NOMO-1 treated with DMSO at 0.1 percent for 48 hours (cell line): Measurements from ENCODE around the gene CD300LG.
"Not testable (repeated sequence)": the region's sequence is repeated elsewhere in the genome, so short reads cannot be mapped to it uniquely, and the experiment has no call there.

Experiments used
- DNase-seq: peaks from one replicate; lab custom pipeline; 2025; ENCODE audit not compliant: unreplicated experiment; lab: John Stamatoyannopoulos, UW

Gene CD300LG

GRCh38 chr17:43852571-43852970 lies 5.6 kb downstream of the CD300LG start:
- no peak for DNase-seq

- no peak for DNase-seq
Measured at GRCh38 chr17:43853546-43853945, 6.6 kb downstream of the CD300LG start.

- no peak for DNase-seq
Measured at GRCh38 chr17:43854498-43854897, 7.5 kb downstream of the CD300LG start.

- no peak for DNase-seq
Measured at GRCh38 chr17:43855061-43855460, 8.1 kb downstream of the CD300LG start.

- no peak for DNase-seq
Measured at GRCh38 chr17:43856141-43856540, 9.2 kb downstream of the CD300LG start.

GRCh38 chr17:43857141-43857540 lies 10.2 kb downstream of the CD300LG start:
- DNase-seq: no peak

GRCh38 chr17:43857957-43858600 lies 11.1 kb downstream of the CD300LG start:
- DNase-seq: no peak

- DNase-seq: no peak
Measured at GRCh38 chr17:43860077-43860725, 13.2 kb downstream of the CD300LG start.

- no peak for DNase-seq
Measured at GRCh38 chr17:43860927-43861622, 14.1 kb downstream of the CD300LG start.

- no peak for DNase-seq
Measured at GRCh38 chr17:43861960-43862359, 15.0 kb downstream of the CD300LG start.

GRCh38 chr17:43864161-43864984 lies 17.4 kb downstream of the CD300LG start:
- no peak for DNase-seq

GRCh38 chr17:43868226-43868994 lies 21.4 kb downstream of the CD300LG start:
- DNase-seq: peak; percentile 44

- DNase-seq: not testable (repeated sequence)
Measured at GRCh38 chr17:43869031-43869430, 22.1 kb downstream of the CD300LG start.

- no peak for DNase-seq
Measured at GRCh38 chr17:43871946-43872690, 25.1 kb downstream of the CD300LG start.

- DNase-seq: no peak
Measured at GRCh38 chr17:43873091-43873490, 26.1 kb downstream of the CD300LG start.

- no peak for DNase-seq
Measured at GRCh38 chr17:43873815-43874214, 26.8 kb downstream of the CD300LG start.

GRCh38 chr17:43874293-43874692 lies 27.3 kb downstream of the CD300LG start:
- DNase-seq: no peak

GRCh38 chr17:43875476-43876147 lies 28.6 kb downstream of the CD300LG start:
- no peak for DNase-seq

GRCh38 chr17:43877031-43877430 lies 30.1 kb downstream of the CD300LG start:
- no peak for DNase-seq
